NCI-H82 treated with DMSO at 0.1 percent for 48 hours (cell line): Measurements from ENCODE around the gene GPN2.
A peak's percentile ranks its signal among the peaks of the same experiment; 100 is the strongest.
"Not testable (repeated sequence)": the region's sequence is repeated elsewhere in the genome, so short reads cannot be mapped to it uniquely, and the experiment has no call there.

Source experiments
- DNase-seq: peaks from one replicate; lab custom pipeline; 2025; ENCODE audit not compliant: unreplicated experiment; lab: John Stamatoyannopoulos, UW

GPN2 gene

GRCh38 chr1:26858160-26858559, 31.9 kb downstream of the GPN2 start:
- peak; percentile 37 for DNase-seq

GRCh38 chr1:26857473-26858060, 32.5 kb downstream of the GPN2 start:
- DNase-seq, result no peak

- DNase-seq, result no peak
Measured at GRCh38 chr1:26856604-26857469, 33.2 kb downstream of the GPN2 start.

GRCh38 chr1:26856181-26856580, 33.9 kb downstream of the GPN2 start:
- DNase-seq, result no peak

- no peak for DNase-seq
Measured at GRCh38 chr1:26855636-26856035, 34.4 kb downstream of the GPN2 start.

- DNase-seq, result no peak
Measured at GRCh38 chr1:26854906-26855305, 35.2 kb downstream of the GPN2 start.

- no peak for DNase-seq
Measured at GRCh38 chr1:26853600-26853999, 36.5 kb downstream of the GPN2 start.

GRCh38 chr1:26853156-26853555, 36.9 kb downstream of the GPN2 start:
- DNase-seq, result peak; percentile 48

GRCh38 chr1:26852701-26853100, 37.4 kb downstream of the GPN2 start:
- DNase-seq, result no peak

GRCh38 chr1:26851106-26851684, 38.9 kb downstream of the GPN2 start:
- no peak for DNase-seq

- no peak for DNase-seq
Measured at GRCh38 chr1:26848941-26849774, 40.9 kb downstream of the GPN2 start.

GRCh38 chr1:26848499-26848898, 41.6 kb downstream of the GPN2 start:
- DNase-seq, result no peak

GRCh38 chr1:26847826-26848225, 42.3 kb downstream of the GPN2 start:
- not testable (repeated sequence) for DNase-seq

- no peak for DNase-seq
Measured at GRCh38 chr1:26844424-26845196, 45.5 kb downstream of the GPN2 start.

GRCh38 chr1:26839779-26840178, 50.3 kb downstream of the GPN2 start:
- DNase-seq, result no peak

- DNase-seq, result no peak
Measured at GRCh38 chr1:26839339-26839722, 50.8 kb downstream of the GPN2 start.

GRCh38 chr1:26838474-26839338, 51.4 kb downstream of the GPN2 start:
- DNase-seq, result no peak

GRCh38 chr1:26837665-26838064, 52.4 kb downstream of the GPN2 start:
- DNase-seq, result not testable (repeated sequence)
